Endothelial cell of umbilical vein (primary cell): ENCODE data around the gene GALNT8. TPM values are rescaled to one million over a fixed set of nuclear protein-coding genes. Genes with fewer than 3 reads are reported as not detected.

ENCODE experiments used
- BruUV-seq: library from RNA; stranded (reverse); fragments of 400-500 nt; replicated peaks from 2 replicates; lab custom pipeline; 2021; lab: Mats Ljungman, UMichigan
- CTCF ChIA-PET: fragments of 300-600, 350-600 bp; sonication (Branson Sonifier 250); formaldehyde crosslinking; loops from one replicate; lab custom pipeline; 2021; ENCODE audit warnings: antibody characterized with exemption, inconsistent platforms; lab: Charles Lee
- POLR2A ChIA-PET: fragments of 300-600, 350-600 bp; sonication (Branson Sonifier 250); formaldehyde crosslinking; loops from one replicate; lab custom pipeline; 2021; ENCODE audit warnings: antibody characterized with exemption, inconsistent platforms; lab: Charles Lee
- DNase-seq: peaks from one replicate; pipeline ENCODE4 v3.0.0-alpha.2; 2011; ENCODE audit warnings: low read depth, low spot score
- FAIRE-seq: peaks from 2 replicates; lab custom pipeline; 2011; peaks lifted over from hg19 to GRCh38; lab: Jason Lieb, UNC
- H2AFZ ChIP-seq: 2 replicates; pipeline ENCODE4 v1.6.0; 2012; ENCODE audit warnings: low read depth, low read length, control low read depth, inconsistent platforms
- H3K27ac ChIP-seq: 2 replicates; pipeline ENCODE4 v1.5.1; 2011; ENCODE audit warnings: low read depth, mild to moderate bottlenecking, control low read depth, low read length, moderate library complexity; ENCODE audit not compliant: insufficient read depth
- H3K27me3 ChIP-seq, 2 experiments: 2 replicates each; pipeline versions ENCODE4 v1.6.0 to v1.6.1; 2011; ENCODE audit warnings: low read length in 2 of 2, mixed read lengths in 1 of 2; ENCODE audit not compliant: control insufficient read depth in 2 of 2, insufficient read depth in 2 of 2
- H3K36me3 ChIP-seq, 2 experiments: 2 replicates in 1 of 2; 3 replicates in 1 of 2; pipeline ENCODE4 v1.5.1; 2011; ENCODE audit warnings: low read length in 2 of 2, mild to moderate bottlenecking in 1 of 2, moderate library complexity in 1 of 2; ENCODE audit not compliant: control insufficient read depth in 2 of 2, insufficient read depth in 2 of 2; ENCODE audit errors: extremely low read depth in 1 of 2
- H3K4me1 ChIP-seq: 3 replicates; pipeline ENCODE4 v1.5.1; 2011; ENCODE audit warnings: mild to moderate bottlenecking, low read length; ENCODE audit not compliant: control insufficient read depth, insufficient read depth; ENCODE audit errors: extremely low read depth
- H3K4me2 ChIP-seq: 2 replicates; pipeline ENCODE4 v1.6.1; 2011; ENCODE audit warnings: low read length, control low read depth, mixed read lengths; ENCODE audit not compliant: insufficient read depth
- H3K4me3 ChIP-seq, 3 experiments: fragments of 200-600 bp in 1 of 3; sonication (generic), shearing (Covaris generic) in 1 of 3; replicated peaks in 1 of 3; 2 replicates each; pipeline ENCODE4 v1.5.1; 2011 to 2016; ENCODE audit warnings: control low read depth in 3 of 3, low read length in 3 of 3, mild to moderate bottlenecking in 2 of 3, inconsistent platforms in 1 of 3, low read depth in 1 of 3, moderate library complexity in 1 of 3; ENCODE audit not compliant: insufficient read depth in 1 of 3
- H3K79me2 ChIP-seq: 2 replicates; pipeline ENCODE4 v1.6.0; 2012; ENCODE audit warnings: low read length, inconsistent platforms; ENCODE audit not compliant: control insufficient read depth, insufficient read depth
- H3K9ac ChIP-seq: replicated peaks from 2 replicates; pipeline ENCODE3; 2011; ENCODE audit warnings: low read length, control low read depth; ENCODE audit not compliant: insufficient read depth; ENCODE audit errors: extremely low read depth
- H3K9me1 ChIP-seq: replicated peaks from 3 replicates; pipeline ENCODE4 v1.6.0; 2011; ENCODE audit warnings: mild to moderate bottlenecking, low read length; ENCODE audit not compliant: control insufficient read depth, insufficient read depth; ENCODE audit errors: extremely low read depth
- H3K9me3 ChIP-seq: replicated peaks from 2 replicates; pipeline ENCODE4 v1.5.1; 2012; ENCODE audit warnings: low read length, inconsistent platforms; ENCODE audit not compliant: control insufficient read depth, insufficient read depth
- H4K20me1 ChIP-seq: replicated peaks from 2 replicates; pipeline ENCODE3; 2011; ENCODE audit warnings: mild to moderate bottlenecking, low read length; ENCODE audit not compliant: control insufficient read depth, insufficient read depth; ENCODE audit errors: extremely low read depth
- EZH2 ChIP-seq: IDR thresholded peaks from 2 replicates; pipeline ENCODE4 v1.6.1; 2012; ENCODE audit warnings: borderline replicate concordance, low read depth, mild to moderate bottlenecking, moderate library complexity, low read length, inconsistent platforms; ENCODE audit not compliant: severe bottlenecking
- FOS ChIP-seq: IDR thresholded peaks from 2 replicates; pipeline ENCODE4 v1.6.1; 2011; ENCODE audit warnings: mild to moderate bottlenecking, low read length, moderate library complexity, borderline replicate concordance; ENCODE audit not compliant: insufficient read depth
- GATA2 ChIP-seq: IDR thresholded peaks from 2 replicates; pipeline ENCODE4 v1.7.0; 2011; ENCODE audit warnings: low read depth, mild to moderate bottlenecking, moderate library complexity, mixed read lengths, low read length; ENCODE audit not compliant: insufficient read length, insufficient read depth
- JUN ChIP-seq: IDR thresholded peaks from 2 replicates; pipeline ENCODE4 v1.6.1; 2011; ENCODE audit warnings: borderline replicate concordance, low read depth; ENCODE audit not compliant: insufficient read length, insufficient read depth
- MYC ChIP-seq: IDR thresholded peaks from one replicate; pipeline ENCODE4 v1.6.1; 2011; ENCODE audit warnings: mild to moderate bottlenecking, low read depth, low read length
- POLR2A ChIP-seq: IDR thresholded peaks from 2 replicates; pipeline ENCODE4 v1.6.1; 2012; ENCODE audit warnings: low read depth, mild to moderate bottlenecking, control low read depth, low read length
- POLR2AphosphoS5 ChIP-seq: IDR thresholded peaks from 2 replicates; pipeline ENCODE4 v1.6.1; 2012; ENCODE audit warnings: low read depth, mild to moderate bottlenecking, control low read depth, low read length, moderate library complexity; ENCODE audit not compliant: insufficient read depth
- dilution Hi-C: fragments of 300-500 bp; cut with MboI; formaldehyde crosslinking; loops from one replicate; pipeline ENCODE4 v1.15.0; 2019; ENCODE audit warnings: low sequenced_read_pairs; ENCODE audit not compliant: extremely low pct_ligation_motif_present
- intact Hi-C: fragments of 100-400 bp; cut with micrococcal nuclease; formaldehyde crosslinking; loops from one replicate; pipeline ENCODE4 v1.10.0; 2022
- polyA plus RNA-seq, 4 experiments: library from polyadenylated mRNA; depleted of rRNA in 3 of 4; stranded (reverse) in 3 of 4; unstranded in 1 of 4; fragments of >200 nt; gene quantifications; 2 replicates each; pipeline versions ENCODE4 v1.2.1 to v1.2.3, GENCODE V29; 2011 to 2012; ENCODE audit warnings: missing spikeins in 1 of 4
- total RNA-seq: library from RNA; stranded (reverse); gene quantifications from 2 replicates; pipeline ENCODE4 v1.2.3, GENCODE V29; 2021
- TF ChIP-seq, protein P1 (sequence below), 2 donors: IDR thresholded peaks; 1 replicate in 1 of 2; 2 replicates in 1 of 2; pipeline ENCODE4 v1.5.1; 2011; ENCODE audit warnings: low read length in 2 of 2, mild to moderate bottlenecking in 2 of 2, moderate library complexity in 2 of 2, control low read depth in 1 of 2, inconsistent platforms in 1 of 2, low read depth in 1 of 2; ENCODE audit not compliant: insufficient read depth in 1 of 2; ENCODE audit errors: extremely low read depth in 1 of 2
- TF ChIP-seq, protein P2 (sequence below): IDR thresholded peaks from 2 replicates; pipeline ENCODE4 v1.6.1; 2011; ENCODE audit not compliant: insufficient read depth, insufficient read length

The GALNT8 gene
- total and polyA plus RNA-seq, 2 donors (not counting 3 experiments of a cell fraction or from before 2014, with no cell fraction given), result 0.03 to 0.09 TPM

DNA sequence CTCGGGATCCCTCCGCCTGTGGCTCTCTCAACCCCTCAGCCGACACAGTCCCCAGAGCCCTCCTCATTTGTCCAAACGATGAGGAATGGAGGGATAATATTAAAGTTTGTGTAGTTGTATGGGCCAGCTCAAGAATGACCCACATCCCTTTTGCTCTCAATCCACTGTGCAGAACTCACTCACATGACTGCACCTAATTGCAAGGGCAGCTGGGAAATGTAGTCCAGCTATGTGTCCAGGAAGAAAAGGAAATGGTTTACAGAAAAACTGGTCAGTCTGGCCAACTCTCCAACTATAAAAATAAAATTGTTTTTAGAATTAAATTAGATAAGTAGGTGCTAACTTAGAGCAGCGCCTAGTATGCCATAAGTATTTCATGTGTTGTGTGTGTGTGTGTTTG, 66.6 kb downstream of the GALNT8 start:
- ChIA-PET POLR2A (no interaction called here), CTCF (no interaction called here)
- no peaks in the 10 kb centered on the region for H3K36me3 ChIP-seq
- H3K9me3 ChIP-seq, result no peaks in the 10 kb centered on the region
- no TSS peak for BruUV-seq
- no peak for DNase-seq
- intact Hi-C loops (no loop called here), dilution Hi-C loops (no loop called here)
- H3K4me1 ChIP-seq, result no peaks in the 10 kb centered on the region
- H3K4me3 ChIP-seq, result no peak overlapping the region
- FAIRE-seq, result no peak
- H4K20me1 ChIP-seq, result no peaks in the 10 kb centered on the region
- no peak overlapping the region for H3K9ac ChIP-seq
- H3K79me2 ChIP-seq, result no peaks in the 10 kb centered on the region
- H3K9me1 ChIP-seq, result no peaks in the 10 kb centered on the region
- H3K27me3 ChIP-seq, result peaks cover 0 to 3% of the 10 kb centered on the region in 2 experiments
- H3K4me2 ChIP-seq, result no peak overlapping the region
- no peak overlapping the region for H3K27ac ChIP-seq
- TF ChIP-seq JUN (no peak), MYC (no peak), POLR2A (no peak), POLR2AphosphoS5 (no peak), EZH2 (no peak), GATA2 (no peak), FOS (no peak)
- TF ChIP-seq, protein P1, sequence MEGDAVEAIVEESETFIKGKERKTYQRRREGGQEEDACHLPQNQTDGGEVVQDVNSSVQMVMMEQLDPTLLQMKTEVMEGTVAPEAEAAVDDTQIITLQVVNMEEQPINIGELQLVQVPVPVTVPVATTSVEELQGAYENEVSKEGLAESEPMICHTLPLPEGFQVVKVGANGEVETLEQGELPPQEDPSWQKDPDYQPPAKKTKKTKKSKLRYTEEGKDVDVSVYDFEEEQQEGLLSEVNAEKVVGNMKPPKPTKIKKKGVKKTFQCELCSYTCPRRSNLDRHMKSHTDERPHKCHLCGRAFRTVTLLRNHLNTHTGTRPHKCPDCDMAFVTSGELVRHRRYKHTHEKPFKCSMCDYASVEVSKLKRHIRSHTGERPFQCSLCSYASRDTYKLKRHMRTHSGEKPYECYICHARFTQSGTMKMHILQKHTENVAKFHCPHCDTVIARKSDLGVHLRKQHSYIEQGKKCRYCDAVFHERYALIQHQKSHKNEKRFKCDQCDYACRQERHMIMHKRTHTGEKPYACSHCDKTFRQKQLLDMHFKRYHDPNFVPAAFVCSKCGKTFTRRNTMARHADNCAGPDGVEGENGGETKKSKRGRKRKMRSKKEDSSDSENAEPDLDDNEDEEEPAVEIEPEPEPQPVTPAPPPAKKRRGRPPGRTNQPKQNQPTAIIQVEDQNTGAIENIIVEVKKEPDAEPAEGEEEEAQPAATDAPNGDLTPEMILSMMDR (IDR thresholded peaks at IDR 0.05; ENCODE audit: extremely low read depth in 1 of 2, insufficient read depth in 1 of 2, low read depth in 1 of 2, low read length in 2 of 2), result no peak
- TF ChIP-seq, protein P2, sequence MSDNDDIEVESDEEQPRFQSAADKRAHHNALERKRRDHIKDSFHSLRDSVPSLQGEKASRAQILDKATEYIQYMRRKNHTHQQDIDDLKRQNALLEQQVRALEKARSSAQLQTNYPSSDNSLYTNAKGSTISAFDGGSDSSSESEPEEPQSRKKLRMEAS, result no peak
- no peak overlapping the region for H2AFZ ChIP-seq
